CD14-positive monocyte (primary cell): ENCODE results near the gene TMEM147. TPM values are rescaled to one million over a fixed set of nuclear protein-coding genes. Genes with fewer than 3 reads are reported as not detected.

ENCODE experiments used
- DNase-seq, 3 donors: peaks; one replicate each; pipeline ENCODE4 v3.0.0-alpha.2; 2011 to 2022
- H2AFZ ChIP-seq: 2 replicates; pipeline ENCODE4 v1.6.0; 2012; ENCODE audit warnings: mild to moderate bottlenecking, low read depth, low read length, inconsistent platforms; ENCODE audit not compliant: insufficient read depth, poor library complexity, severe bottlenecking
- H3K27ac ChIP-seq, 2 donors: 1 replicate in 1 of 2; 2 replicates in 1 of 2; pipeline ENCODE4 v1.5.1; 2012 to 2013; ENCODE audit warnings: low read length in 2 of 2, control low read depth in 1 of 2, inconsistent platforms in 1 of 2, low read depth in 1 of 2, mild to moderate bottlenecking in 1 of 2
- H3K27me3 ChIP-seq, 2 donors: one replicate each; pipeline versions ENCODE4 v1.6.0 to v1.6.1; 2011 to 2013; ENCODE audit warnings: low read length in 2 of 2; ENCODE audit not compliant: control insufficient read depth in 2 of 2, insufficient read depth in 2 of 2
- H3K36me3 ChIP-seq, 2 donors: replicated peaks in 1 of 2; 1 replicate in 1 of 2; 2 replicates in 1 of 2; pipeline versions ENCODE4 v1.5.1 to v1.6.1; 2012 to 2013; ENCODE audit warnings: low read length in 2 of 2, control low read depth in 1 of 2, inconsistent platforms in 1 of 2, mild to moderate bottlenecking in 1 of 2; ENCODE audit not compliant: insufficient read depth in 2 of 2, control insufficient read depth in 1 of 2
- H3K4me1 ChIP-seq, 2 donors: 1 replicate in 1 of 2; 2 replicates in 1 of 2; pipeline versions ENCODE4 v1.5.1 to v1.6.1; 2012 to 2013; ENCODE audit warnings: low read length in 2 of 2, control low read depth in 1 of 2, inconsistent platforms in 1 of 2, mild to moderate bottlenecking in 1 of 2, moderate library complexity in 1 of 2; ENCODE audit not compliant: insufficient read depth in 2 of 2, control insufficient read depth in 1 of 2
- H3K4me2 ChIP-seq: replicated peaks from 2 replicates; pipeline ENCODE3; 2012; ENCODE audit warnings: low read length, moderate library complexity, mild to moderate bottlenecking; ENCODE audit not compliant: poor library complexity, severe bottlenecking; ENCODE audit errors: extremely low read depth
- H3K4me3 ChIP-seq, 3 experiments: fragments of 200-600 bp in 1 of 3; sonication (generic) in 1 of 3; replicated peaks in 1 of 3; 1 replicate in 2 of 3; 2 replicates in 1 of 3; pipeline ENCODE4 v1.5.1; 2011 to 2013; ENCODE audit warnings: low read length in 3 of 3, mild to moderate bottlenecking in 3 of 3, control low read depth in 2 of 3, low read depth in 2 of 3, inconsistent platforms in 1 of 3, moderate library complexity in 1 of 3
- H3K79me2 ChIP-seq: 2 replicates; pipeline ENCODE4 v1.6.0; 2012; ENCODE audit warnings: mild to moderate bottlenecking, control low read depth, inconsistent platforms, low read length, moderate library complexity; ENCODE audit not compliant: insufficient read depth
- H3K9ac ChIP-seq: 2 replicates; pipeline ENCODE4 v1.6.0; 2017; ENCODE audit warnings: low read length, mild to moderate bottlenecking; ENCODE audit not compliant: insufficient read depth, poor library complexity, severe bottlenecking
- H3K9me3 ChIP-seq, 2 donors: replicated peaks in 1 of 2; 1 replicate in 1 of 2; 2 replicates in 1 of 2; pipeline versions ENCODE4 v1.5.1 to v1.6.1; 2012 to 2013; ENCODE audit warnings: low read length in 2 of 2, control low read depth in 1 of 2; ENCODE audit not compliant: control insufficient read depth in 1 of 2, insufficient read depth in 1 of 2
- H4K20me1 ChIP-seq: 2 replicates; pipeline ENCODE4 v1.6.0; 2012; ENCODE audit warnings: mild to moderate bottlenecking, low read length, control low read depth, moderate library complexity; ENCODE audit not compliant: insufficient read depth
- H3K27ac Mint-ChIP-seq, 7 donors: one replicate each; pipeline ENCODE4 v1.8.0; 2020; ENCODE audit warnings: mild to moderate bottlenecking in 7 of 7, mixed read lengths in 7 of 7, moderate library complexity in 6 of 7, inconsistent platforms in 2 of 7
- H3K27me3 Mint-ChIP-seq, 3 donors: one replicate each; pipeline ENCODE4 v1.8.0; 2021 to 2022; ENCODE audit warnings: low read depth in 3 of 3, mild to moderate bottlenecking in 3 of 3, mixed read lengths in 3 of 3, moderate library complexity in 3 of 3, inconsistent platforms in 1 of 3
- H3K36me3 Mint-ChIP-seq, 2 donors: one replicate each; pipeline ENCODE4 v1.8.0; 2020; ENCODE audit warnings: mixed read lengths in 2 of 2, inconsistent platforms in 1 of 2, mild to moderate bottlenecking in 1 of 2
- H3K4me1 Mint-ChIP-seq: one replicate; pipeline ENCODE4 v1.8.0; 2020; ENCODE audit warnings: mild to moderate bottlenecking, mixed read lengths
- H3K4me3 Mint-ChIP-seq, 2 donors: one replicate each; pipeline ENCODE4 v1.8.0; 2020; ENCODE audit warnings: mild to moderate bottlenecking in 2 of 2, mixed read lengths in 2 of 2, moderate library complexity in 1 of 2
- H3K9me3 Mint-ChIP-seq, 7 donors: one replicate each; pipeline ENCODE4 v1.8.0; 2020 to 2022; ENCODE audit warnings: mixed read lengths in 7 of 7, mild to moderate bottlenecking in 6 of 7, moderate library complexity in 6 of 7, inconsistent platforms in 2 of 7
- CTCF ChIP-seq: fragments of 200-600 bp; IDR thresholded peaks from one replicate; pipeline ENCODE4 v1.8.0; 2022; ENCODE audit warnings: antibody characterized with exemption, mild to moderate bottlenecking
- WGBS: methylation state at CpG from one replicate; pipeline ENCODE4 v1.1.5; 2013; ENCODE audit warnings: missing lambda C conversion rate; ENCODE audit not compliant: insufficient coverage; 5-methylcytosine and 5-hydroxymethylcytosine counted together
- intact Hi-C, 2 donors: fragments of 100-400 bp; cut with micrococcal nuclease; formaldehyde crosslinking; loops; one replicate each; pipeline versions ENCODE4 v1.15.0 to v1.15.1; 2023
- polyA plus RNA-seq, 3 donors: library from polyadenylated mRNA; depleted of rRNA in 1 of 3; unstranded in 2 of 3; stranded (reverse) in 1 of 3; fragments of 300-500 nt in 2 of 3; fragments of >200 nt in 1 of 3; fragmentation: Illumina TruSeq in 2 of 3; gene quantifications; 1 replicate in 2 of 3; 2 replicates in 1 of 3; pipeline ENCODE4 v1.2.3, GENCODE V29; 2012 to 2021

The TMEM147 gene
- polyA plus RNA-seq, 3 donors = 75.5 to 165 (median 165) TPM

DNA sequence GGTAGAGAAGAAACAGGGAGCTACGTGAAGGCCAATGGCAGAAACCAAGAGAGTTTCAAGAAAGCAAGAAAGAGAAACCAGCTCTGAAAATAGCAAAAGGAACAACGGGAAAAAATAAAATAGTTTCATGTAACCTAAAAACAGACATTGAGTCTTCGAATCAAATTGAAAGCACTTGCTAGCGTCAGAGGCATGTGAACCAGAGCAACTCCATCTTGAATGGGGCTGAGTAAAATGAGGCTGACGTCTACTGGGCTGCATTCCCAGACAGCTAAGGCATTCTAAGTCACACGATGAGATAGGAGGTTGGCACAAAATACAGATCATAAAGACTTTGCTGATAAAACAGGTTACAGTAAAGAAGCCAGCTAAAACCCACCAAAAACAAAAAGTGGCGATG lies 33.3 kb downstream of the TMEM147 start:
- Histone ChIP-seq H3K4me2 (no peak overlapping the region), H3K9me3 (peaks cover 26 to 27% of the 10 kb centered on the region in 2 donors), H2AFZ (no peak overlapping the region), H3K36me3 (no peaks in the 10 kb centered on the region), H3K9ac (no peak overlapping the region), H3K79me2 (no peaks in the 10 kb centered on the region), H3K27ac (no peak overlapping the region), H3K4me3 (no peak overlapping the region), H3K4me1 (no peaks in the 10 kb centered on the region), H3K27me3 (no peaks in the 10 kb centered on the region), H4K20me1 (no peaks in the 10 kb centered on the region)
- TF ChIP-seq CTCF = no peak
- intact Hi-C loops = no loop called here
- Mint-ChIP-seq H3K4me1 (no peaks in the 10 kb centered on the region), H3K27ac (no peak overlapping the region), H3K4me3 (no peak overlapping the region), H3K36me3 (no peaks in the 10 kb centered on the region), H3K27me3 (peaks cover 6 to 18% (median 6%) of the 10 kb centered on the region in 3 donors), H3K9me3 (peaks cover 20 to 40% (median 37%) of the 10 kb centered on the region in 7 donors)
- DNase-seq = no peak
- WGBS = 85% methylated on average over 4 of the region's 7 CpGs

GRCh38 chr19:35582760-35583159 lies 37.3 kb downstream of the TMEM147 start:
- H3K27me3 ChIP-seq = peaks cover 0 to 2% of the 10 kb centered on the region in 2 donors
- no peak overlapping the region for H3K27ac Mint-ChIP-seq
- intact Hi-C loops = no loop called here
- H3K9me3 ChIP-seq = peaks cover 0 to 7% of the 10 kb centered on the region in 2 donors
- no peaks in the 10 kb centered on the region for H3K36me3 ChIP-seq
- no peaks in the 10 kb centered on the region for H3K36me3 Mint-ChIP-seq
- H3K4me1 Mint-ChIP-seq = no peaks in the 10 kb centered on the region
- H3K9ac ChIP-seq = no peak overlapping the region
- no peak overlapping the region for H2AFZ ChIP-seq
- H3K4me3 ChIP-seq = no peak overlapping the region
- peaks cover under 1 to 17% (median 9%) of the 10 kb centered on the region in 7 donors for H3K9me3 Mint-ChIP-seq
- peaks cover 8 to 37% (median 12%) of the 10 kb centered on the region in 3 donors for H3K27me3 Mint-ChIP-seq
- DNase-seq = no peak
- no peak overlapping the region for H3K27ac ChIP-seq
- H4K20me1 ChIP-seq = no peaks in the 10 kb centered on the region
- no peak overlapping the region for H3K4me3 Mint-ChIP-seq
- no peak overlapping the region for H3K4me2 ChIP-seq
- no peaks in the 10 kb centered on the region for H3K4me1 ChIP-seq
- no CpG with 5 or more reads among the region's 1 CpG for WGBS
- TF ChIP-seq CTCF = no peak
- no peaks in the 10 kb centered on the region for H3K79me2 ChIP-seq
